ENCODE data around the gene SLC2A9. TPM values are rescaled to one million over a fixed set of nuclear protein-coding genes. Genes with fewer than 3 reads are reported as not detected.

The SLC2A9 gene
- total and polyA plus RNA-seq, 2 of the 13 experiments (the other 11 are each of a cell fraction or from before 2014, with no cell fraction given): 36.2 to 42.3 TPM

DNA sequence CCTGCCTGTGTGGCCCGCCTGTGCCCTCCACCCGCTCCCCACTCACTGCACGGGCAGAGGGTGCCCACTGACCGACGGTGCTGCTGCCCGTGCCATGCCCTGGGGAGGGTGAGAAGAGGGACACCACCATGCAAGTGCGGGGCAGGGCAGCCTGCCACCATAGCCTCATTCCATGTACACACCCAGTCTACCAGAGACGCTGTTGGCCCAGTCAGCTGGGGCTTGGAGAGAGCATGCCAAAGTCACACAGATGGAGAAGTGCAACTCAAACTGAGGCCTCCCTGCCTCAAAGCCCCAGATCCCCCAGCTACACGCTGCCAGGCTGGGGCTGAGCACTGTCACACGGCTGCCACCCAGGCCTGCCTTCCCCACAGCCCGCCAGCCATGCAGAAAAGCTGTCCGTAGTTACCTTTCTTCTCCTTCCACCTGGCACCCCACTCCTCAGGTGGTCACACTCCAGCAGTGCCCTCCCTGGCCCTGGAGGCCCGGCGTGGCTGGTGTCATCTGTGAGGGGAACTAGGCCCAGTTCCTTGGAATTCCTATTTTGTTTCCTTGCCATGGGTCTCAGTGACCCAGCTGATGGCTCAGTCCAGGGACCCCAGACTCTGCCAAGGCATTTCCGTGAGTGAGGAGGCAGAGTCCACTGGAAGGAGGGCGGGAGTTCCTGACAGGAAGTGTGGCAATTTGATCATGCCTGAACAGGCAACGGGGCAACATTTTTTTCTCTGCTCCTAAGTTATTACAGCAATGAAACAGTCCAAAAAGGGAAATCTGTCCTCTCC lies at the start of gene SLC2A9 (continued):
- TF ChIP-seq ETV5 (CRISPR knock-in tag; IDR thresholded peaks at IDR 0.05; ENCODE audit: borderline replicate concordance) (peak; percentile 98), ZNF598 (CRISPR knock-in tag; IDR thresholded peaks at IDR 0.05; ENCODE audit: borderline replicate concordance) (0 out of 2 replicates have a peak, but pooled peaks have one; percentile 59), IRF2 (CRISPR knock-in tag; IDR thresholded peaks at IDR 0.05) (no peak; the same call in 1 of the 2 replicates), HNF4A (CRISPR knock-in tag; IDR thresholded peaks at IDR 0.05) (peak; percentile 85), ZNF670 (CRISPR knock-in tag; IDR thresholded peaks at IDR 0.05; ENCODE audit: borderline replicate concordance) (no peak; the same call in 1 of the 2 replicates), ZC3H4 (CRISPR knock-in tag; IDR thresholded peaks at IDR 0.05; ENCODE audit: borderline replicate concordance) (no peak), SAFB2 (CRISPR knock-in tag; IDR thresholded peaks at IDR 0.05; ENCODE audit: borderline replicate concordance, low read depth) (no peak; the same call in 1 of the 2 replicates), NFE2 (CRISPR knock-in tag; IDR thresholded peaks at IDR 0.05) (no peak), SALL2 (CRISPR knock-in tag; IDR thresholded peaks at IDR 0.05) (no peak), HDAC6 (IDR thresholded peaks at IDR 0.05; ENCODE audit: low read depth, low read length) (no peak), PRPF4 (IDR thresholded peaks at IDR 0.05; ENCODE audit: low read depth, low read length, poor library complexity, severe bottlenecking) (no peak), CAMTA2 (CRISPR knock-in tag; IDR thresholded peaks at IDR 0.05; ENCODE audit: borderline replicate concordance) (no peak), RBAK (CRISPR knock-in tag; IDR thresholded peaks at IDR 0.05) (no peak), JUND (CRISPR knock-in tag; IDR thresholded peaks at IDR 0.05) (no peak), KDM3A (CRISPR knock-in tag; IDR thresholded peaks at IDR 0.05; ENCODE audit: low read depth) (0 out of 2 replicates have a peak, but pooled peaks have one; percentile 66), POLR2AphosphoS2 (IDR thresholded peaks at IDR 0.05; ENCODE audit: low read depth, low read length) (no peak), ZNF678 (CRISPR knock-in tag; IDR thresholded peaks at IDR 0.05) (peak; percentile 86; the same call in 1 of the 2 replicates), ZSCAN31 (CRISPR knock-in tag; IDR thresholded peaks at IDR 0.05; ENCODE audit: low read depth) (0 out of 2 replicates have a peak, but pooled peaks have one; percentile 60)
- TF ChIP-seq, protein P1, sequence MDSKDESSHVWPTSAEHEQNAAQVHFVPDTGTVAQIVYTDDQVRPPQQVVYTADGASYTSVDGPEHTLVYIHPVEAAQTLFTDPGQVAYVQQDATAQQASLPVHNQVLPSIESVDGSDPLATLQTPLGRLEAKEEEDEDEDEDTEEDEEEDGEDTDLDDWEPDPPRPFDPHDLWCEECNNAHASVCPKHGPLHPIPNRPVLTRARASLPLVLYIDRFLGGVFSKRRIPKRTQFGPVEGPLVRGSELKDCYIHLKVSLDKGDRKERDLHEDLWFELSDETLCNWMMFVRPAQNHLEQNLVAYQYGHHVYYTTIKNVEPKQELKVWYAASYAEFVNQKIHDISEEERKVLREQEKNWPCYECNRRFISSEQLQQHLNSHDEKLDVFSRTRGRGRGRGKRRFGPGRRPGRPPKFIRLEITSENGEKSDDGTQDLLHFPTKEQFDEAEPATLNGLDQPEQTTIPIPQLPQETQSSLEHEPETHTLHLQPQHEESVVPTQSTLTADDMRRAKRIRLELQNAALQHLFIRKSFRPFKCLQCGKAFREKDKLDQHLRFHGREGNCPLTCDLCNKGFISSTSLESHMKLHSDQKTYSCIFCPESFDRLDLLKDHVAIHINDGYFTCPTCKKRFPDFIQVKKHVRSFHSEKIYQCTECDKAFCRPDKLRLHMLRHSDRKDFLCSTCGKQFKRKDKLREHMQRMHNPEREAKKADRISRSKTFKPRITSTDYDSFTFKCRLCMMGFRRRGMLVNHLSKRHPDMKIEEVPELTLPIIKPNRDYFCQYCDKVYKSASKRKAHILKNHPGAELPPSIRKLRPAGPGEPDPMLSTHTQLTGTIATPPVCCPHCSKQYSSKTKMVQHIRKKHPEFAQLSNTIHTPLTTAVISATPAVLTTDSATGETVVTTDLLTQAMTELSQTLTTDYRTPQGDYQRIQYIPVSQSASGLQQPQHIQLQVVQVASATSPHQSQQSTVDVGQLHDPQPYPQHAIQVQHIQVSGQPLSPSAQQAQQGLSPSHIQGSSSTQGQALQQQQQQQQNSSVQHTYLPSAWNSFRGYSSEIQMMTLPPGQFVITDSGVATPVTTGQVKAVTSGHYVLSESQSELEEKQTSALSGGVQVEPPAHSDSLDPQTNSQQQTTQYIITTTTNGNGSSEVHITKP (CRISPR knock-in tag; IDR thresholded peaks at IDR 0.05; ENCODE audit: low read depth): peak; percentile 65; the same call in 1 of the 2 replicates
- TF ChIP-seq, protein P2, sequence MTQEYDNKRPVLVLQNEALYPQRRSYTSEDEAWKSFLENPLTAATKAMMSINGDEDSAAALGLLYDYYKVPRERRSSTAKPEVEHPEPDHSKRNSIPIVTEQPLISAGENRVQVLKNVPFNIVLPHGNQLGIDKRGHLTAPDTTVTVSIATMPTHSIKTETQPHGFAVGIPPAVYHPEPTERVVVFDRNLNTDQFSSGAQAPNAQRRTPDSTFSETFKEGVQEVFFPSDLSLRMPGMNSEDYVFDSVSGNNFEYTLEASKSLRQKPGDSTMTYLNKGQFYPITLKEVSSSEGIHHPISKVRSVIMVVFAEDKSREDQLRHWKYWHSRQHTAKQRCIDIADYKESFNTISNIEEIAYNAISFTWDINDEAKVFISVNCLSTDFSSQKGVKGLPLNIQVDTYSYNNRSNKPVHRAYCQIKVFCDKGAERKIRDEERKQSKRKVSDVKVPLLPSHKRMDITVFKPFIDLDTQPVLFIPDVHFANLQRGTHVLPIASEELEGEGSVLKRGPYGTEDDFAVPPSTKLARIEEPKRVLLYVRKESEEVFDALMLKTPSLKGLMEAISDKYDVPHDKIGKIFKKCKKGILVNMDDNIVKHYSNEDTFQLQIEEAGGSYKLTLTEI (CRISPR knock-in tag; conservative IDR thresholded peaks at IDR 0.05): no peak

Measured in HepG2 (cell line).